GM12878 (cell line): ENCODE data around the gene MTF2.

Experiments used
- CREB1 ChIP-seq: IDR thresholded peaks from 2 replicates; pipeline ENCODE4 v1.6.1; 2012; ENCODE audit warnings: low read depth, mild to moderate bottlenecking, inconsistent platforms
- CTCF ChIP-seq, 3 experiments: IDR thresholded peaks in 2 of 3; conservative IDR thresholded peaks in 1 of 3; 2 replicates each; pipeline ENCODE4 v1.5.1; 2011; ENCODE audit warnings: low read depth in 3 of 3, low read length in 3 of 3, mild to moderate bottlenecking in 3 of 3, control low read depth in 2 of 3, moderate library complexity in 2 of 3, inconsistent platforms in 1 of 3, mixed read lengths in 1 of 3; ENCODE audit not compliant: control insufficient read depth in 2 of 3, insufficient read depth in 1 of 3; ENCODE audit errors: extremely low read depth in 1 of 3
- EGR1 ChIP-seq, 2 experiments: IDR thresholded peaks; 1 replicate in 1 of 2; 2 replicates in 1 of 2; pipeline ENCODE4 v1.6.1; 2011 to 2012; ENCODE audit warnings: low read depth in 2 of 2, low read length in 2 of 2, borderline replicate concordance in 1 of 2, mild to moderate bottlenecking in 1 of 2, moderate library complexity in 1 of 2
- ESRRA ChIP-seq: IDR thresholded peaks from 2 replicates; pipeline ENCODE4 v1.6.1; 2012; ENCODE audit warnings: mild to moderate bottlenecking, low read length, improper control_type of control experiment
- EZH2 ChIP-seq: IDR thresholded peaks from 2 replicates; pipeline ENCODE4 v1.6.1; 2012; ENCODE audit warnings: low read depth, mild to moderate bottlenecking, control low read depth, inconsistent platforms, low read length, borderline replicate concordance; ENCODE audit not compliant: control insufficient read depth
- FOXK2 ChIP-seq: fragments of 450-650 bp; IDR thresholded peaks from 2 replicates; pipeline ENCODE4 v1.6.1; 2017; ENCODE audit warnings: mild to moderate bottlenecking, moderate library complexity
- JUND ChIP-seq: IDR thresholded peaks from 2 replicates; pipeline ENCODE4 v1.6.1; 2012; ENCODE audit warnings: low read depth, mild to moderate bottlenecking, low read length, improper control_type of control experiment, moderate library complexity
- POLR2A ChIP-seq: IDR thresholded peaks from 2 replicates; pipeline ENCODE4 v1.6.1; 2011; ENCODE audit warnings: low read depth, mild to moderate bottlenecking, low read length
- POLR2AphosphoS5 ChIP-seq: IDR thresholded peaks from 2 replicates; pipeline ENCODE4 v1.6.1; 2011; ENCODE audit warnings: mild to moderate bottlenecking, low read length, inconsistent platforms
- SMC3 ChIP-seq: IDR thresholded peaks from 2 replicates; pipeline ENCODE4 v1.6.1; 2011; ENCODE audit warnings: low read length, improper control_type of control experiment, borderline replicate concordance
- ZNF274 ChIP-seq: IDR thresholded peaks from one replicate; pipeline ENCODE4 v1.8.0; 2011; ENCODE audit not compliant: insufficient read length, insufficient read depth
- TF ChIP-seq, protein P1 (sequence below): IDR thresholded peaks from 2 replicates; pipeline ENCODE4 v1.6.1; 2012; ENCODE audit warnings: low read depth, low read length, improper control_type of control experiment
- TF ChIP-seq, protein P2 (sequence below): fragments of 450-650 bp; formaldehyde crosslinking; IDR thresholded peaks from 2 replicates; pipeline ENCODE4 v1.4.0; 2020; ENCODE audit warnings: mild to moderate bottlenecking, moderate library complexity

GRCh38 chr1:93180723-93181613 lies 101.9 kb downstream of the MTF2 start, which contains the start of gene CCDC18:
- TF ChIP-seq SMC3 (no peak), FOXK2 (no peak), POLR2A (0 out of 2 replicates have a peak, but pooled peaks have one; percentile 78), CREB1 (peak; percentile 65; the same call in 1 of the 2 replicates), CTCF (IDR thresholded peaks at IDR 0.05 in 2 of 3, conservative IDR thresholded peaks at IDR 0.05 in 1 of 3; ENCODE audit: control insufficient read depth in 2 of 3, extremely low read depth in 1 of 3, insufficient read depth in 1 of 3, low read depth in 3 of 3, low read length in 3 of 3) (no peak), JUND (no peak), EZH2 (no peak), POLR2AphosphoS5 (no peak), ZNF274 (no peak), EGR1 (IDR thresholded peaks at IDR 0.05; ENCODE audit: borderline replicate concordance in 1 of 2, low read depth in 2 of 2, low read length in 2 of 2) (peak in 1 of 2 experiments; percentile 95; a peak in 2 of 3 replicates), ESRRA (no peak)
- TF ChIP-seq, protein P1, sequence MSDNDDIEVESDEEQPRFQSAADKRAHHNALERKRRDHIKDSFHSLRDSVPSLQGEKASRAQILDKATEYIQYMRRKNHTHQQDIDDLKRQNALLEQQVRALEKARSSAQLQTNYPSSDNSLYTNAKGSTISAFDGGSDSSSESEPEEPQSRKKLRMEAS, result no peak; the same call in 1 of the 2 replicates
- TF ChIP-seq, protein P2, sequence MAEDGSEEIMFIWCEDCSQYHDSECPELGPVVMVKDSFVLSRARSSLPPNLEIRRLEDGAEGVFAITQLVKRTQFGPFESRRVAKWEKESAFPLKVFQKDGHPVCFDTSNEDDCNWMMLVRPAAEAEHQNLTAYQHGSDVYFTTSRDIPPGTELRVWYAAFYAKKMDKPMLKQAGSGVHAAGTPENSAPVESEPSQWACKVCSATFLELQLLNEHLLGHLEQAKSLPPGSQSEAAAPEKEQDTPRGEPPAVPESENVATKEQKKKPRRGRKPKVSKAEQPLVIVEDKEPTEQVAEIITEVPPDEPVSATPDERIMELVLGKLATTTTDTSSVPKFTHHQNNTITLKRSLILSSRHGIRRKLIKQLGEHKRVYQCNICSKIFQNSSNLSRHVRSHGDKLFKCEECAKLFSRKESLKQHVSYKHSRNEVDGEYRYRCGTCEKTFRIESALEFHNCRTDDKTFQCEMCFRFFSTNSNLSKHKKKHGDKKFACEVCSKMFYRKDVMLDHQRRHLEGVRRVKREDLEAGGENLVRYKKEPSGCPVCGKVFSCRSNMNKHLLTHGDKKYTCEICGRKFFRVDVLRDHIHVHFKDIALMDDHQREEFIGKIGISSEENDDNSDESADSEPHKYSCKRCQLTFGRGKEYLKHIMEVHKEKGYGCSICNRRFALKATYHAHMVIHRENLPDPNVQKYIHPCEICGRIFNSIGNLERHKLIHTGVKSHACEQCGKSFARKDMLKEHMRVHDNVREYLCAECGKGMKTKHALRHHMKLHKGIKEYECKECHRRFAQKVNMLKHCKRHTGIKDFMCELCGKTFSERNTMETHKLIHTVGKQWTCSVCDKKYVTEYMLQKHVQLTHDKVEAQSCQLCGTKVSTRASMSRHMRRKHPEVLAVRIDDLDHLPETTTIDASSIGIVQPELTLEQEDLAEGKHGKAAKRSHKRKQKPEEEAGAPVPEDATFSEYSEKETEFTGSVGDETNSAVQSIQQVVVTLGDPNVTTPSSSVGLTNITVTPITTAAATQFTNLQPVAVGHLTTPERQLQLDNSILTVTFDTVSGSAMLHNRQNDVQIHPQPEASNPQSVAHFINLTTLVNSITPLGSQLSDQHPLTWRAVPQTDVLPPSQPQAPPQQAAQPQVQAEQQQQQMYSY (CRISPR knock-in tag), result no peak
